Liver (tissue), 9 donors: ENCODE data around the gene ARHGEF5. TPM values are rescaled to one million over a fixed set of nuclear protein-coding genes. Genes with fewer than 3 reads are reported as not detected.

ENCODE experiments used
- DNase-seq: peaks from one replicate; pipeline ENCODE4 v3.0.0-alpha.2; 2017; ENCODE audit warnings: low spot score
- H3K27ac ChIP-seq, 2 donors: one replicate each; pipeline ENCODE4 v1.7.0; 2013; ENCODE audit warnings: inconsistent platforms in 2 of 2, low read length in 2 of 2, control low read depth in 1 of 2, low read depth in 1 of 2, mild to moderate bottlenecking in 1 of 2
- H3K27me3 ChIP-seq, 4 donors: one replicate each; pipeline versions ENCODE4 v1.6.1 to v1.7.0; 2013; ENCODE audit warnings: low read length in 3 of 4, inconsistent platforms in 1 of 4, mild to moderate bottlenecking in 1 of 4, moderate library complexity in 1 of 4; ENCODE audit not compliant: control insufficient read depth in 4 of 4, insufficient read depth in 4 of 4
- H3K36me3 ChIP-seq, 4 donors: one replicate each; pipeline versions ENCODE4 v1.6.1 to v1.7.0; 2013; ENCODE audit warnings: low read length in 3 of 4, mild to moderate bottlenecking in 3 of 4, low read depth in 1 of 4, moderate library complexity in 1 of 4; ENCODE audit not compliant: control insufficient read depth in 4 of 4, insufficient read depth in 3 of 4
- H3K4me1 ChIP-seq, 4 donors: one replicate each; pipeline versions ENCODE4 v1.6.1 to v1.7.0; 2013; ENCODE audit warnings: low read length in 3 of 4, mild to moderate bottlenecking in 3 of 4, moderate library complexity in 1 of 4; ENCODE audit not compliant: control insufficient read depth in 4 of 4, insufficient read depth in 4 of 4
- H3K4me3 ChIP-seq, 3 donors: one replicate each; pipeline versions ENCODE4 v1.6.1 to v1.7.0; 2013; ENCODE audit warnings: low read length in 3 of 3, control low read depth in 1 of 3, low read depth in 1 of 3, mild to moderate bottlenecking in 1 of 3
- H3K9ac ChIP-seq, 2 donors: one replicate each; pipeline ENCODE4 v1.7.0; 2013; ENCODE audit warnings: low read length in 2 of 2, mild to moderate bottlenecking in 2 of 2, moderate library complexity in 2 of 2, control low read depth in 1 of 2, low read depth in 1 of 2
- H3K9me3 ChIP-seq, 4 donors: one replicate each; pipeline versions ENCODE4 v1.6.1 to v1.7.0; 2013; ENCODE audit warnings: low read length in 3 of 4; ENCODE audit not compliant: control insufficient read depth in 4 of 4
- EGR1 ChIP-seq, 2 donors: IDR thresholded peaks; 2 replicates each; pipeline ENCODE4 v1.6.1; 2016 to 2018; ENCODE audit warnings: antibody characterized with exemption in 2 of 2, low read depth in 2 of 2
- FOXA1 ChIP-seq: IDR thresholded peaks from 2 replicates; pipeline ENCODE4 v1.6.1; 2016; ENCODE audit warnings: antibody characterized with exemption
- FOXA2 ChIP-seq: IDR thresholded peaks from 2 replicates; pipeline ENCODE4 v1.6.1; 2016; ENCODE audit warnings: antibody characterized with exemption
- GABPA ChIP-seq, 2 donors: IDR thresholded peaks in 1 of 2; conservative IDR thresholded peaks in 1 of 2; 2 replicates each; pipeline ENCODE4 v1.6.1; 2016; ENCODE audit warnings: antibody characterized with exemption in 2 of 2, mild to moderate bottlenecking in 1 of 2, moderate library complexity in 1 of 2
- HNF4A ChIP-seq, 2 donors: conservative IDR thresholded peaks; 2 replicates each; pipeline ENCODE4 v1.6.1; 2016; ENCODE audit warnings: antibody characterized with exemption in 2 of 2, mild to moderate bottlenecking in 2 of 2
- HNF4G ChIP-seq: IDR thresholded peaks from 2 replicates; pipeline ENCODE4 v1.6.1; 2016; ENCODE audit warnings: antibody characterized with exemption
- JUND ChIP-seq, 2 donors: IDR thresholded peaks; 2 replicates each; pipeline ENCODE4 v1.6.1; 2016; ENCODE audit warnings: antibody characterized with exemption in 2 of 2
- NR2F2 ChIP-seq: IDR thresholded peaks from 2 replicates; pipeline ENCODE4 v1.6.1; 2016; ENCODE audit warnings: antibody characterized with exemption
- RAD21 ChIP-seq, 2 donors: IDR thresholded peaks; 2 replicates each; pipeline ENCODE4 v1.6.1; 2016; ENCODE audit warnings: antibody characterized with exemption in 2 of 2, mild to moderate bottlenecking in 2 of 2
- RXRA ChIP-seq, 2 donors: IDR thresholded peaks; 2 replicates each; pipeline ENCODE4 v1.6.1; 2017 to 2018; ENCODE audit warnings: antibody characterized with exemption in 2 of 2, mild to moderate bottlenecking in 1 of 2
- SP1 ChIP-seq: IDR thresholded peaks from 2 replicates; pipeline ENCODE4 v1.6.1; 2018; ENCODE audit warnings: antibody characterized with exemption, mild to moderate bottlenecking
- TAF1 ChIP-seq: conservative IDR thresholded peaks from 2 replicates; pipeline ENCODE4 v1.6.1; 2016; ENCODE audit warnings: antibody characterized with exemption, mild to moderate bottlenecking
- YY1 ChIP-seq: IDR thresholded peaks from 2 replicates; pipeline ENCODE4 v1.6.1; 2016; ENCODE audit warnings: antibody characterized with exemption, mild to moderate bottlenecking
- whole genome bisulfite sequencing: extraction: QIAGEN DNeasy Blood & Tissue Kit; methylation state at CpG from one replicate; pipeline ENCODE4 v1.1.7; 2013; 5-methylcytosine and 5-hydroxymethylcytosine counted together
- polyA plus RNA-seq, 2 donors: library from polyadenylated mRNA; stranded (reverse) in 1 of 2; unstranded in 1 of 2; fragments of 200-250 nt in 1 of 2; fragments of >200 nt in 1 of 2; fragmentation: Nextera tagmentation in 1 of 2; extraction: Ambion mirVana in 1 of 2; gene quantifications; one replicate each; pipeline versions ENCODE4 v1.2.1 to v1.2.3, GENCODE V29; 2013 to 2015
- total RNA-seq, 2 donors: library from RNA; depleted of rRNA; stranded (reverse); fragments of >200 nt; gene quantifications; one replicate each; pipeline ENCODE4 v1.2.3, GENCODE V29; 2014
- TF ChIP-seq, protein P1 (sequence below): IDR thresholded peaks from 2 replicates; pipeline ENCODE4 v1.6.1; 2016; ENCODE audit warnings: antibody characterized with exemption
- TF ChIP-seq, protein P2 (sequence below): IDR thresholded peaks from 2 replicates; pipeline ENCODE4 v1.6.1; 2016; ENCODE audit warnings: antibody characterized with exemption
- TF ChIP-seq, protein P3 (sequence below): IDR thresholded peaks from 2 replicates; pipeline ENCODE4 v1.6.1; 2016; ENCODE audit warnings: antibody characterized with exemption, mild to moderate bottlenecking
- TF ChIP-seq, protein P4 (sequence below): IDR thresholded peaks from 2 replicates; pipeline ENCODE4 v1.6.1; 2016; ENCODE audit warnings: antibody characterized with exemption
- TF ChIP-seq, protein P5 (sequence below): fragments of 150-350 bp; IDR thresholded peaks from 2 replicates; pipeline ENCODE4 v1.5.1; 2017; ENCODE audit warnings: improper control_type of control experiment, low read depth, low read length; ENCODE audit not compliant: missing input control
- donor health status: healthy.
- donor health status: healthy.
- donor health status: healthy.
- donor health status: healthy.
- donor health status: healthy.

The ARHGEF5 gene
- total and polyA plus RNA-seq, 4 donors: 3.5 to 8.4 (median 4.8) TPM

DNA sequence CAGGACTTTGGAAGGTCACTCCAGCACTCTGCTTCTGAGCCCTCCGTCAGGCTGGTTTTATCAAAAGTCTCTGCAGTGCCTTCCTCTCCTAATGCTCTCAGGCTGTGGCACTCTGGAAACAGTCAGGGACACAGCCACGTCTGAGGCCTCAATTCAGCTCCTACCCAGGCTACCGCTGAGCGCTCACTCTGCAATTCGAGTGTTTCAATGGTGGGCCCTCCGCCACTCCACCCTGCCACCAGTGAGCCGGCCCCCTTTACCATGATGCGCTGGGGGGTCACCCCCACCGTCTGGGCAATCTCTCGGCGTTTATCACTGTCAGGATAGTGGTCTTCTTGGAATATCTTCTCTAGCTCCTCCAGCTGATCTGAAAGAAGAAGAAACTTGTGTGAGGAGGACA, 44.7 kb downstream of the ARHGEF5 start:
- WGBS: 88% methylated on average over 11 of the region's 11 CpGs
- H3K9me3 ChIP-seq: no peaks in the 10 kb centered on the region
- no peak overlapping the region for H3K4me3 ChIP-seq
- DNase-seq: no peak
- TF ChIP-seq HNF4A (conservative IDR thresholded peaks at IDR 0.05) (no peak), FOXA1 (no peak)
- H3K36me3 ChIP-seq: no peaks in the 10 kb centered on the region
- no peak overlapping the region for H3K27ac ChIP-seq
- H3K9ac ChIP-seq: no peak overlapping the region
- no peaks in the 10 kb centered on the region for H3K27me3 ChIP-seq
- no peaks in the 10 kb centered on the region for H3K4me1 ChIP-seq

DNA sequence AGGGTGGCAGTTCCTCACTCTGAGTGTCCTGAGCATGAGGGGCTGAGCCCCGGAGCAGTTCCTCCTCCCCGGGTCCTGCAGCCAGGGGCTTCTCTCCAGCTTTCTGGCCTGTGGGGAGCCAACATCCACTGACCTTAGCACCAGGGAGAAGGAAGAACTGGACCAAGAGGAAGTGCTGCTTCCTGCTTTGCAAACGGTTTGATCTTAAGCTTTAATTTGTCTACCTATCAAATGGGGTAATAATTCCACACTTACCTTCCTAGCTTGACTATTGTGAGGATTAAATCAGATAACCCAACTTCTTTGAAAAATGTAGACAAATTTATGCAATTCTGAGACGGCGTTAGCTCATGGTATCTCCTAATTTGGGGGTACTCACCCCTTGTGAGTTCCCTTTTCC, 46.3 kb downstream of the ARHGEF5 start:
- WGBS: 64% methylated on average over 5 of the region's 5 CpGs
- no peaks in the 10 kb centered on the region for H3K9me3 ChIP-seq

More for the DNA sequence above, 46.3 kb downstream of the ARHGEF5 start:
- no peak for DNase-seq
- Histone ChIP-seq H3K27me3 (no peaks in the 10 kb centered on the region), H3K36me3 (no peaks in the 10 kb centered on the region), H3K27ac (no peak overlapping the region), H3K4me3 (no peak overlapping the region), H3K4me1 (no peaks in the 10 kb centered on the region), H3K9ac (no peak overlapping the region)
- TF ChIP-seq, protein P1, sequence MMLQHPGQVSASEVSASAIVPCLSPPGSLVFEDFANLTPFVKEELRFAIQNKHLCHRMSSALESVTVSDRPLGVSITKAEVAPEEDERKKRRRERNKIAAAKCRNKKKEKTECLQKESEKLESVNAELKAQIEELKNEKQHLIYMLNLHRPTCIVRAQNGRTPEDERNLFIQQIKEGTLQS: no peak
- TF ChIP-seq, protein P2, sequence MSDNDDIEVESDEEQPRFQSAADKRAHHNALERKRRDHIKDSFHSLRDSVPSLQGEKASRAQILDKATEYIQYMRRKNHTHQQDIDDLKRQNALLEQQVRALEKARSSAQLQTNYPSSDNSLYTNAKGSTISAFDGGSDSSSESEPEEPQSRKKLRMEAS: no peak
- no peak for TF ChIP-seq HNF4G
- TF ChIP-seq, protein P3, sequence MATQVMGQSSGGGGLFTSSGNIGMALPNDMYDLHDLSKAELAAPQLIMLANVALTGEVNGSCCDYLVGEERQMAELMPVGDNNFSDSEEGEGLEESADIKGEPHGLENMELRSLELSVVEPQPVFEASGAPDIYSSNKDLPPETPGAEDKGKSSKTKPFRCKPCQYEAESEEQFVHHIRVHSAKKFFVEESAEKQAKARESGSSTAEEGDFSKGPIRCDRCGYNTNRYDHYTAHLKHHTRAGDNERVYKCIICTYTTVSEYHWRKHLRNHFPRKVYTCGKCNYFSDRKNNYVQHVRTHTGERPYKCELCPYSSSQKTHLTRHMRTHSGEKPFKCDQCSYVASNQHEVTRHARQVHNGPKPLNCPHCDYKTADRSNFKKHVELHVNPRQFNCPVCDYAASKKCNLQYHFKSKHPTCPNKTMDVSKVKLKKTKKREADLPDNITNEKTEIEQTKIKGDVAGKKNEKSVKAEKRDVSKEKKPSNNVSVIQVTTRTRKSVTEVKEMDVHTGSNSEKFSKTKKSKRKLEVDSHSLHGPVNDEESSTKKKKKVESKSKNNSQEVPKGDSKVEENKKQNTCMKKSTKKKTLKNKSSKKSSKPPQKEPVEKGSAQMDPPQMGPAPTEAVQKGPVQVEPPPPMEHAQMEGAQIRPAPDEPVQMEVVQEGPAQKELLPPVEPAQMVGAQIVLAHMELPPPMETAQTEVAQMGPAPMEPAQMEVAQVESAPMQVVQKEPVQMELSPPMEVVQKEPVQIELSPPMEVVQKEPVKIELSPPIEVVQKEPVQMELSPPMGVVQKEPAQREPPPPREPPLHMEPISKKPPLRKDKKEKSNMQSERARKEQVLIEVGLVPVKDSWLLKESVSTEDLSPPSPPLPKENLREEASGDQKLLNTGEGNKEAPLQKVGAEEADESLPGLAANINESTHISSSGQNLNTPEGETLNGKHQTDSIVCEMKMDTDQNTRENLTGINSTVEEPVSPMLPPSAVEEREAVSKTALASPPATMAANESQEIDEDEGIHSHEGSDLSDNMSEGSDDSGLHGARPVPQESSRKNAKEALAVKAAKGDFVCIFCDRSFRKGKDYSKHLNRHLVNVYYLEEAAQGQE: no peak
- no peak for TF ChIP-seq EGR1 (IDR thresholded peaks at IDR 0.05; ENCODE audit: low read depth in 2 of 2)
- no peak for TF ChIP-seq RXRA (IDR thresholded peaks at IDR 0.05)
- TF ChIP-seq NR2F2: no peak
- TF ChIP-seq, protein P4, sequence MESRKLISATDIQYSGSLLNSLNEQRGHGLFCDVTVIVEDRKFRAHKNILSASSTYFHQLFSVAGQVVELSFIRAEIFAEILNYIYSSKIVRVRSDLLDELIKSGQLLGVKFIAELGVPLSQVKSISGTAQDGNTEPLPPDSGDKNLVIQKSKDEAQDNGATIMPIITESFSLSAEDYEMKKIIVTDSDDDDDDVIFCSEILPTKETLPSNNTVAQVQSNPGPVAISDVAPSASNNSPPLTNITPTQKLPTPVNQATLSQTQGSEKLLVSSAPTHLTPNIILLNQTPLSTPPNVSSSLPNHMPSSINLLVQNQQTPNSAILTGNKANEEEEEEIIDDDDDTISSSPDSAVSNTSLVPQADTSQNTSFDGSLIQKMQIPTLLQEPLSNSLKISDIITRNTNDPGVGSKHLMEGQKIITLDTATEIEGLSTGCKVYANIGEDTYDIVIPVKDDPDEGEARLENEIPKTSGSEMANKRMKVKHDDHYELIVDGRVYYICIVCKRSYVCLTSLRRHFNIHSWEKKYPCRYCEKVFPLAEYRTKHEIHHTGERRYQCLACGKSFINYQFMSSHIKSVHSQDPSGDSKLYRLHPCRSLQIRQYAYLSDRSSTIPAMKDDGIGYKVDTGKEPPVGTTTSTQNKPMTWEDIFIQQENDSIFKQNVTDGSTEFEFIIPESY: no peak
- no peak for TF ChIP-seq GABPA (IDR thresholded peaks at IDR 0.05 in 1 of 2, conservative IDR thresholded peaks at IDR 0.05 in 1 of 2)
- TF ChIP-seq FOXA2: no peak
- no peak for TF ChIP-seq FOXA1
- TF ChIP-seq HNF4A (conservative IDR thresholded peaks at IDR 0.05): no peak
- no peak for TF ChIP-seq YY1
- TF ChIP-seq RAD21 (IDR thresholded peaks at IDR 0.05): no peak
- TF ChIP-seq SP1: no peak
- TF ChIP-seq JUND (IDR thresholded peaks at IDR 0.05): no peak
- TF ChIP-seq, protein P5, sequence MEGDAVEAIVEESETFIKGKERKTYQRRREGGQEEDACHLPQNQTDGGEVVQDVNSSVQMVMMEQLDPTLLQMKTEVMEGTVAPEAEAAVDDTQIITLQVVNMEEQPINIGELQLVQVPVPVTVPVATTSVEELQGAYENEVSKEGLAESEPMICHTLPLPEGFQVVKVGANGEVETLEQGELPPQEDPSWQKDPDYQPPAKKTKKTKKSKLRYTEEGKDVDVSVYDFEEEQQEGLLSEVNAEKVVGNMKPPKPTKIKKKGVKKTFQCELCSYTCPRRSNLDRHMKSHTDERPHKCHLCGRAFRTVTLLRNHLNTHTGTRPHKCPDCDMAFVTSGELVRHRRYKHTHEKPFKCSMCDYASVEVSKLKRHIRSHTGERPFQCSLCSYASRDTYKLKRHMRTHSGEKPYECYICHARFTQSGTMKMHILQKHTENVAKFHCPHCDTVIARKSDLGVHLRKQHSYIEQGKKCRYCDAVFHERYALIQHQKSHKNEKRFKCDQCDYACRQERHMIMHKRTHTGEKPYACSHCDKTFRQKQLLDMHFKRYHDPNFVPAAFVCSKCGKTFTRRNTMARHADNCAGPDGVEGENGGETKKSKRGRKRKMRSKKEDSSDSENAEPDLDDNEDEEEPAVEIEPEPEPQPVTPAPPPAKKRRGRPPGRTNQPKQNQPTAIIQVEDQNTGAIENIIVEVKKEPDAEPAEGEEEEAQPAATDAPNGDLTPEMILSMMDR: no peak
- no peak for TF ChIP-seq TAF1
